ENCODE measurements around the gene ZFP64.
"Not testable (repeated sequence)": the region's sequence is repeated elsewhere in the genome, so short reads cannot be mapped to it uniquely, and the experiment has no call there.

Gene ZFP64

GRCh38 chr20:52224920-52225319 is 33.3 kb upstream of the ZFP64 start:
- Histone ChIP-seq H3K27ac (ENCODE audit: insufficient read depth, low read length, poor library complexity, severe bottlenecking) (no peak overlapping the region), H3K9me3 (ENCODE audit: control insufficient read depth, low read length) (no peaks in the 10 kb centered on the region), H3K4me1 (ENCODE audit: control insufficient read depth, insufficient read depth, low read length, poor library complexity, severe bottlenecking) (no peaks in the 10 kb centered on the region), H3K27me3 (replicated peaks; ENCODE audit: control insufficient read depth, insufficient read depth, low read length, poor library complexity, severe bottlenecking) (no peaks in the 10 kb centered on the region), H3K36me3 (ENCODE audit: control insufficient read depth, insufficient read depth, low read length) (no peaks in the 10 kb centered on the region), H3K4me3 (ENCODE audit: insufficient read depth, low read depth, low read length, poor library complexity, severe bottlenecking) (no peak overlapping the region)
- DNase-seq, result no peak

DNA sequence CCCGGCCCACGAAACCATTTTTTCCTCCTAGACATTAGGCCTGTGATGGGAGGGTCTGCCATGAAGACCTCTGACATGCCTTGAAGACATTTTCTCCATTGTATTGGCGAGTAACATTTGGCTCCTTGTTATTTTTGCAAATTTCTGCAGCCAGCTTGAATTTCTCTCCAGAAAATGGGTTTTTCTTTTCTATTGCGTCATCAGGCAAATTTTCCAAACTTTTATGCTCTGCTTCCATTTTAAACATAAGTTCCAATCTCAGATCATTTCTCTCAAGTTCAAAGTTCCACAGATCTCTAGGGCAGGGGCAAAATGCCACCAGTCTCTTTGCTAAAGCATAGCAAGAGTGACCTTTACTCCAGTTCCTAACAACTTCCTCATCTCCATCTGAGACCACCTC is 29.8 kb upstream of the ZFP64 start:
- H3K27ac ChIP-seq (ENCODE audit: insufficient read depth, low read length, poor library complexity, severe bottlenecking); H3K36me3 ChIP-seq (ENCODE audit: control insufficient read depth, insufficient read depth, low read length); H3K4me1 ChIP-seq (ENCODE audit: control insufficient read depth, insufficient read depth, low read length, poor library complexity, severe bottlenecking); H3K9me3 ChIP-seq (ENCODE audit: control insufficient read depth, low read length); H3K4me3 ChIP-seq (ENCODE audit: insufficient read depth, low read depth, low read length, poor library complexity, severe bottlenecking); H3K27me3 ChIP-seq (replicated peaks; ENCODE audit: control insufficient read depth, insufficient read depth, low read length, poor library complexity, severe bottlenecking); DNase-seq: not testable (repeated sequence)

DNA sequence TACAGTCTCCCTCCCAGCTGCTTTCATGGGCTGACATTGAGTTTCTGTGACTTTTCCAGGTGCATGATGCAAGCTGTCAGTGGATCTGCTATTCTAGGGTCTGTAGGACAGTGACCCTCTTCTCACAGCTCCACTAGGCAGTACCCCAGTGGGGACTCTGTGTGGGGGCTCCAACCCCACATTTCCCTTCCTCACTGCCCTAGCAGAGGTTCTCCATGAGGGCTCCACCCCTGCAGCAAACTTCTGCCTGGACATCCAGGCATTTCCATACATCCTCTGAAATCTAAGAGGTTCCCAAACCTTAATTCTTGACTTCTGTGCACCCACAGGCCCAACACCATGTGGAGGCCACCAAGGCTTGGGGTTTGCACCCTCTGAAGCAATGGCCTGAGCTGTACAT is 29.3 kb upstream of the ZFP64 start:
- H3K9me3 ChIP-seq (ENCODE audit: control insufficient read depth, low read length); H3K27me3 ChIP-seq (replicated peaks; ENCODE audit: control insufficient read depth, insufficient read depth, low read length, poor library complexity, severe bottlenecking); H3K4me3 ChIP-seq (ENCODE audit: insufficient read depth, low read depth, low read length, poor library complexity, severe bottlenecking); H3K27ac ChIP-seq (ENCODE audit: insufficient read depth, low read length, poor library complexity, severe bottlenecking); H3K36me3 ChIP-seq (ENCODE audit: control insufficient read depth, insufficient read depth, low read length); H3K4me1 ChIP-seq (ENCODE audit: control insufficient read depth, insufficient read depth, low read length, poor library complexity, severe bottlenecking); DNase-seq: not testable (repeated sequence)

DNA sequence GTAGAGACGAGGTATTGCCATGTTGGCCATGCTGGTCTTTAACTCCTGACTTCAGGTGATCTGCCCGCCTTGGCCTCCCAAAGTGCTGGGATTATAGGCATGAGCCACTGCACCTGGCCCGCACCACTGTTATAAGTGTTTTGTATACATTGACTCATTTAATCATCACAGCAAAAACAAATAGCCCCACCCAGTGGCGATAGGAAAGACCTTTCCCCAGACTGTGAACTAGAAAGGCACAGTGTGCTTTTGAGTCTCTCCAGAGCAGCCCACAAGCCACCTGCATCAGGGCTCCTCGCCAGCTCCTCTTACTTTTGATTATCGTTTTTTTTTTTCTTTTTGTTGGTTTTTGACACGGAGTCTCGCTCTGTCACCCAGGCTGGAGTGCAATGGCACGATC is 27.9 kb upstream of the ZFP64 start:
- no peak for DNase-seq
- no peaks in the 10 kb centered on the region for H3K27me3 ChIP-seq (replicated peaks; ENCODE audit: control insufficient read depth, insufficient read depth, low read length, poor library complexity, severe bottlenecking)

DNA sequence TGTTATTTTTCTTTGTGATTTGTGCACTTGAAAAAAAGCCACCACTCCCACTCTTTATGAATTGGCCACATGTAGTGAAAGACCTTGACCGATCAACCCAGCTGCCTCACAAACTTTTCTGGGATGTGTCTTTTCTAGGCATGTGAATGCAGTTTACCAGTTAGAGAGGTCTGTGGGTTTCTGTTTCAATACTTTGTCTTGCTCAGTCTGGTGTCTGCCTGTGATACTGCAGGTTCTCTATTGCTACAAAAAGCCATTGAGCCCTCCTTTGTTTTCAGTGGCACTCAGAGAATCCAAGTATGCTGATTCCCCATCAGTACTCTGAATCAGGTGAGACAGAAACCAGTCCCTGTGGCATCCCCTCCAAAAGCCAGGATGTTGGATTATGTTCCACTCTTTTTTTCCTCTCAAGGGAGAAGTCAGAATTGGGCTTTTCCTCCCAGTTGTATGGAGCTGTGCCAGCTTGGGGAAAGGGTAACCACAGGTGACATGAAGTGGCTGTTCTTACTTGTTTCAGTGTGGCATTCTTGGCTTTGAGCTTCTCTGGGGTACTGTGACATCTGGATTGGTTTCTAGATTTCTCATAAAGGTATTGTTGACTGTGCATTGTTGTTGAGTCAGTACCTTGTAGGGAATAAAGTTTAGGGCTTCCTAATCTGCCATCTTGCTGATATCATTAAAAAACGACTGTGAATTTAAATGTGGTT is 26.3 kb upstream of the ZFP64 start:
- H3K9me3 ChIP-seq (ENCODE audit: control insufficient read depth, low read length), result no peaks in the 10 kb centered on the region
- H3K27ac ChIP-seq (ENCODE audit: insufficient read depth, low read length, poor library complexity, severe bottlenecking), result no peak overlapping the region
- H3K4me1 ChIP-seq (ENCODE audit: control insufficient read depth, insufficient read depth, low read length, poor library complexity, severe bottlenecking), result no peaks in the 10 kb centered on the region
- H3K4me3 ChIP-seq (ENCODE audit: insufficient read depth, low read depth, low read length, poor library complexity, severe bottlenecking), result no peak overlapping the region
- no peaks in the 10 kb centered on the region for H3K36me3 ChIP-seq (ENCODE audit: control insufficient read depth, insufficient read depth, low read length)
- H3K27me3 ChIP-seq (replicated peaks; ENCODE audit: control insufficient read depth, insufficient read depth, low read length, poor library complexity, severe bottlenecking), result no peaks in the 10 kb centered on the region
- no peak for DNase-seq

More for the DNA sequence above, 27.9 kb upstream of the ZFP64 start:
- Histone ChIP-seq H3K4me3 (ENCODE audit: insufficient read depth, low read depth, low read length, poor library complexity, severe bottlenecking) (no peak overlapping the region), H3K36me3 (ENCODE audit: control insufficient read depth, insufficient read depth, low read length) (no peaks in the 10 kb centered on the region), H3K27ac (ENCODE audit: insufficient read depth, low read length, poor library complexity, severe bottlenecking) (no peak overlapping the region), H3K4me1 (ENCODE audit: control insufficient read depth, insufficient read depth, low read length, poor library complexity, severe bottlenecking) (no peaks in the 10 kb centered on the region), H3K9me3 (ENCODE audit: control insufficient read depth, low read length) (no peaks in the 10 kb centered on the region)

DNA sequence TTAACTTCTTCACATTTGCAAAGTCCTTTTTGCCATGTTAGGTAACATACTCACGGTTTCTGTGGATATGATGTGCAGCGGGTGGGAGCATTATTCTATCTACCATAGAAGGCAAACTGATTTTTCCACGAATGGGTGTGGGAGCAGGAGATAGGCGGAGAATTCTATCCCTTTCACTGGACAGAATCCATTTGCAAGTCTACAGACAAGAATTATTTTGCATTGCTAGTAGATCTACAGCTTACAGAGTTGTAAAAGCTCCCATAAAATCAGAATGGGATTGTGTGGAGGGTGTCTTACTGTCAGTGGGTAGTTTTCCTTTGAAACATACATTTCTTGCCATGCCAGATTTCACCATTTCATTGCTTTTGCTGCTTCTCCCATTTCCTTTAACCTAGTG is 22.4 kb upstream of the ZFP64 start:
- no peaks in the 10 kb centered on the region for H3K27me3 ChIP-seq (replicated peaks; ENCODE audit: control insufficient read depth, insufficient read depth, low read length, poor library complexity, severe bottlenecking)
- no peaks in the 10 kb centered on the region for H3K9me3 ChIP-seq (ENCODE audit: control insufficient read depth, low read length)
- H3K36me3 ChIP-seq (ENCODE audit: control insufficient read depth, insufficient read depth, low read length), result no peaks in the 10 kb centered on the region
- no peak for DNase-seq
- H3K4me1 ChIP-seq (ENCODE audit: control insufficient read depth, insufficient read depth, low read length, poor library complexity, severe bottlenecking), result no peaks in the 10 kb centered on the region
- no peak overlapping the region for H3K27ac ChIP-seq (ENCODE audit: insufficient read depth, low read length, poor library complexity, severe bottlenecking)
- H3K4me3 ChIP-seq (ENCODE audit: insufficient read depth, low read depth, low read length, poor library complexity, severe bottlenecking), result no peak overlapping the region

GRCh38 chr20:52212943-52213342 is 21.4 kb upstream of the ZFP64 start:
- H3K9me3 ChIP-seq (ENCODE audit: control insufficient read depth, low read length), result no peaks in the 10 kb centered on the region
- no peaks in the 10 kb centered on the region for H3K27me3 ChIP-seq (replicated peaks; ENCODE audit: control insufficient read depth, insufficient read depth, low read length, poor library complexity, severe bottlenecking)
- H3K27ac ChIP-seq (ENCODE audit: insufficient read depth, low read length, poor library complexity, severe bottlenecking), result no peak overlapping the region
- H3K4me1 ChIP-seq (ENCODE audit: control insufficient read depth, insufficient read depth, low read length, poor library complexity, severe bottlenecking), result no peaks in the 10 kb centered on the region
- no peaks in the 10 kb centered on the region for H3K36me3 ChIP-seq (ENCODE audit: control insufficient read depth, insufficient read depth, low read length)
- no peak for DNase-seq
- H3K4me3 ChIP-seq (ENCODE audit: insufficient read depth, low read depth, low read length, poor library complexity, severe bottlenecking), result no peak overlapping the region

DNA sequence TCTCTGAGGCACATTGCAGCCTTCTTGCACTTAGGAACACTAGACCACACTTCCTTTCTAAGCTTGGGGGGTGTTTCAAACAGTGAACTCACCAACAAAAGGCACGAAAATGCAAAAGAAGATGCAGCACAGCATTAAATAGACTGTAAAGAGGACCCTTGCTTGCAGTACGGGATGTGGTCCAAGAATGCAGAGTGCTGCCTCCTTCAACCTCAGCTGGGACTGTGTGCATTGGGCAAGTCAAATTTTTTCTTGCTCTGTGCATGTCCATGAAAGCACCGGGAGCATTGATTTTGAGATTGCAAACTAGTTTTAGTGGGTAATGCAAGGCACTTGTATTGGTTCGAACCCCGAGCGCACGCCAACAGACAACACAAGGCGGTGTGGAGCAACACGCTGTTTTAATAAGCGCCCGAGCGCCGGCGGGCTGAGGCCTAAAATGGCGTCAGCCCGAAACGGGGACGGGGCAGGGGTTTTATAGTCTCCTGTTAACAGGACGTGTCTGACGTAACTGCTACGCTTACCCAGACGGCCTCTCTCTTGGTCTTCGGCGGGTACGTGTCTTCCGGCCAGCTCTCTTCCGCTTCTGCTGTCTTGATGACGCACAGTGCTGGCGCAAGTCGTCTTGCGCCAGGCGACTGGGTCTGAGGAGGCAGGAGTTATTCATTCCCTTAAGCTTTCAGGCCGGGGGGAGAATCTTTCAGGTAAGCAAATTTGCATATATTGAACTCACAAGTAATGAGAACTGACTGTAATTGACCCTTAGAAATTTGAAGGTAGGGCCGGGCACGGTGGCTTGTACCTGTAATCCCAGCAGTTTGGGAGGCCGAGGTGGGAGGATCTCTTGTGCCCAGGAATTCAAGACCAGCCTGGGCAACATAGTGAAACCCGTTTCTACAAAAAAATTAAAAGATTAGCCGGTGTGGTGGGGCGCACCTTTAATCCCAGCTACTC is 18.7 kb upstream of the ZFP64 start:
- no peaks in the 10 kb centered on the region for H3K36me3 ChIP-seq (ENCODE audit: control insufficient read depth, insufficient read depth, low read length)
- H3K27me3 ChIP-seq (replicated peaks; ENCODE audit: control insufficient read depth, insufficient read depth, low read length, poor library complexity, severe bottlenecking), result no peaks in the 10 kb centered on the region
- H3K4me3 ChIP-seq (ENCODE audit: insufficient read depth, low read depth, low read length, poor library complexity, severe bottlenecking), result no peak overlapping the region
- no peak overlapping the region for H3K27ac ChIP-seq (ENCODE audit: insufficient read depth, low read length, poor library complexity, severe bottlenecking)
- H3K4me1 ChIP-seq (ENCODE audit: control insufficient read depth, insufficient read depth, low read length, poor library complexity, severe bottlenecking), result no peaks in the 10 kb centered on the region
- H3K9me3 ChIP-seq (ENCODE audit: control insufficient read depth, low read length), result no peaks in the 10 kb centered on the region
- no peak for DNase-seq

GRCh38 chr20:52209154-52209571 is 17.6 kb upstream of the ZFP64 start:
- no peaks in the 10 kb centered on the region for H3K27me3 ChIP-seq (replicated peaks; ENCODE audit: control insufficient read depth, insufficient read depth, low read length, poor library complexity, severe bottlenecking)
- H3K27ac ChIP-seq (ENCODE audit: insufficient read depth, low read length, poor library complexity, severe bottlenecking), result no peak overlapping the region
- H3K9me3 ChIP-seq (ENCODE audit: control insufficient read depth, low read length), result no peaks in the 10 kb centered on the region
- no peak overlapping the region for H3K4me3 ChIP-seq (ENCODE audit: insufficient read depth, low read depth, low read length, poor library complexity, severe bottlenecking)
- no peaks in the 10 kb centered on the region for H3K4me1 ChIP-seq (ENCODE audit: control insufficient read depth, insufficient read depth, low read length, poor library complexity, severe bottlenecking)
- no peak for DNase-seq
- no peaks in the 10 kb centered on the region for H3K36me3 ChIP-seq (ENCODE audit: control insufficient read depth, insufficient read depth, low read length)

All from effector memory CD4-positive, alpha-beta T cell (primary cell).